ENCODE results near the gene CD4.

Gene CD4

DNA sequence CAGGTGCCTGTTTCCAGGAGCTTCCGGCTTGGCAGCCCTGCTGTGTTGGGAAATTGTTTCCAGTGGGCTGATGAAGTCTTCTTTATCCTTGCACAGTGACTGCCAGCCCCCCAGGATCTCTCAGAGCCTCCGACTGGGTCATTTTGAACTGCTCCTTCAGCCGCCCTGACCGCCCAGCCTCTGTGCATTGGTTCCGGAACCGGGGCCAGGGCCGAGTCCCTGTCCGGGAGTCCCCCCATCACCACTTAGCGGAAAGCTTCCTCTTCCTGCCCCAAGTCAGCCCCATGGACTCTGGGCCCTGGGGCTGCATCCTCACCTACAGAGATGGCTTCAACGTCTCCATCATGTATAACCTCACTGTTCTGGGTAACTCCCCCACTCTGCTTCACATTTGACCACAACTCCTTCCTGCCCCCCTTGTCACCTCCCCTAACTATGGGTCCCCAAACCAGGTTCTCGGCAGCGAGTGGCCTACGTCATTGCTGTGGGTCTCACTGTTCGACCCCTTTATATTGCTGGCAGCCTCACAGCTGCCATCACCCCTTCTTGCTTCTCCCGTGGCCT is 14.7 kb upstream of the CD4 start:
- Histone ChIP-seq H3K27ac (peak overlapping the region in 8 of 21 experiments; percentile 18 to 86 (median 60)), H3K4me3 (peak overlapping the region in 1 of 7 experiments; percentile 27)

DNA sequence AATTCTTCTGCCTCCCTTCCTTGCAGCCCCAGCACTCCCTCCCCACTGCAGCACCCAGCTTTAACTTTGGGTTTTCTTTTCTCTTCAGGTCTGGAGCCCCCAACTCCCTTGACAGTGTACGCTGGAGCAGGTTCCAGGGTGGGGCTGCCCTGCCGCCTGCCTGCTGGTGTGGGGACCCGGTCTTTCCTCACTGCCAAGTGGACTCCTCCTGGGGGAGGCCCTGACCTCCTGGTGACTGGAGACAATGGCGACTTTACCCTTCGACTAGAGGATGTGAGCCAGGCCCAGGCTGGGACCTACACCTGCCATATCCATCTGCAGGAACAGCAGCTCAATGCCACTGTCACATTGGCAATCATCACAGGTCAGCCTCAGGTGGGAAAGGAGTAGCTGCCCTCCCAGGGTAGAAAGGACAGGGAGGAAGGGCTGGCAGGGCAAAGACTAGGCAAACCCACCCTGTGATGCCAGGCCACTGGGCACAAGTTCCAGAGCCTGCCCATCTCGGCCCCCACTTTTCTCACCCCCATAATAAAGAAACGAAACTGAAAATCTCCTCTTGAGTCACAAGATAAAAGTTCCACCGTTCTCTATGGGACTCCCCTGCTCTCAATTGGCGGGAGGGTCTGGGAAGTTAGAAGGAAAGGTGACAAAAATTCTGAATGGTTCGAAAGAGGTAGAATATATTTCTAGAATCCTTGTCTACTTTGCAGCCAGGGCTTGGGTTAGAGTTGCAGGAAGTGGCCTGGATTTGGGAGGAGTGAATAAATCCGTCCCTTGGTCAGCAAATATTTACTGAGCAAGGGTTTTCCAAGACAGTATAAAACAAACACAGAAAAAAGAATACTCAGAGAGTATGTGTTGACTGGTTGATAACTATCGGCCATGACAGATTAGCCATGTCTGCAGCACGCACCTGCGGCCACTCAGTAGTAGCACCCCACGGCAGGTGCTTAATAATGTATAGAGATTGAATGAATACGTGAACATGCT is 13.8 kb upstream of the CD4 start:
- Histone ChIP-seq H3K27ac (peak overlapping the region in 7 of 21 experiments; percentile 1 to 86 (median 23)), H3K4me3 (peak overlapping the region in 1 of 7 experiments; percentile 6)

DNA sequence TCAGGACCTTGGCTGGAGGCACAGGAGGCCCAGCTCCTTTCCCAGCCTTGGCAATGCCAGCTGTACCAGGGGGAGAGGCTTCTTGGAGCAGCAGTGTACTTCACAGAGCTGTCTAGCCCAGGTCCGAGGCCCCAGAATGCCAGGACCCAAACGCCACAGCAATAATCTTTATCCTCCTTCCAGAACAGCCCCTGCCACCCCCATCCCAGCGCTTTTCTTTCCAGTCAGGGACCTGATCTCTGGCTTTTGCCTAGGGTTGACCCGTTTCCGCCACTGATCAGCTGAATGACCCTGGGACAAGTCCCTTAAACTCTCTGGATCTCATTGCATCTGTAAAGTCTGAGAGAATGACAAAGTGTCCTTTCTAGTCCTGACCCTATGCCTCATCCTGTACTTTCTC is 11.9 kb upstream of the CD4 start:
- no peak overlapping the region for H3K27ac ChIP-seq

DNA sequence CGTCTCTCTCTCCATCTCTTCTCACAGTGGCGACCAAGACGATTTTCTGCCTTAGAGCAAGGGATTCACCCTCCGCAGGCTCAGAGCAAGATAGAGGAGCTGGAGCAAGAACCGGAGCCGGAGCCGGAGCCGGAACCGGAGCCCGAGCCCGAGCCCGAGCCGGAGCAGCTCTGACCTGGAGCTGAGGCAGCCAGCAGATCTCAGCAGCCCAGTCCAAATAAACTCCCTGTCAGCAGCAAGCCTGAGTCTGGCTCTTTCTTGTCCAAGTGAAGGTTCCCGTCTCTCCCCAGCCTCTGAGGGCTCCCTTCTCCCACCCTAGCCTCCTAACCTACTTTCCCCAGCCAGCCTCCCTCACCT is 11.1 kb upstream of the CD4 start:
- Histone ChIP-seq H3K4me3 (peak overlapping the region in 4 of 7 experiments; percentile 13 to 37 (median 30)), H3K27ac (peak overlapping the region in 12 of 21 experiments; percentile 2 to 66 (median 40))

More for the DNA sequence above, 11.9 kb upstream of the CD4 start:
- H3K4me3 ChIP-seq, result no peak overlapping the region

DNA sequence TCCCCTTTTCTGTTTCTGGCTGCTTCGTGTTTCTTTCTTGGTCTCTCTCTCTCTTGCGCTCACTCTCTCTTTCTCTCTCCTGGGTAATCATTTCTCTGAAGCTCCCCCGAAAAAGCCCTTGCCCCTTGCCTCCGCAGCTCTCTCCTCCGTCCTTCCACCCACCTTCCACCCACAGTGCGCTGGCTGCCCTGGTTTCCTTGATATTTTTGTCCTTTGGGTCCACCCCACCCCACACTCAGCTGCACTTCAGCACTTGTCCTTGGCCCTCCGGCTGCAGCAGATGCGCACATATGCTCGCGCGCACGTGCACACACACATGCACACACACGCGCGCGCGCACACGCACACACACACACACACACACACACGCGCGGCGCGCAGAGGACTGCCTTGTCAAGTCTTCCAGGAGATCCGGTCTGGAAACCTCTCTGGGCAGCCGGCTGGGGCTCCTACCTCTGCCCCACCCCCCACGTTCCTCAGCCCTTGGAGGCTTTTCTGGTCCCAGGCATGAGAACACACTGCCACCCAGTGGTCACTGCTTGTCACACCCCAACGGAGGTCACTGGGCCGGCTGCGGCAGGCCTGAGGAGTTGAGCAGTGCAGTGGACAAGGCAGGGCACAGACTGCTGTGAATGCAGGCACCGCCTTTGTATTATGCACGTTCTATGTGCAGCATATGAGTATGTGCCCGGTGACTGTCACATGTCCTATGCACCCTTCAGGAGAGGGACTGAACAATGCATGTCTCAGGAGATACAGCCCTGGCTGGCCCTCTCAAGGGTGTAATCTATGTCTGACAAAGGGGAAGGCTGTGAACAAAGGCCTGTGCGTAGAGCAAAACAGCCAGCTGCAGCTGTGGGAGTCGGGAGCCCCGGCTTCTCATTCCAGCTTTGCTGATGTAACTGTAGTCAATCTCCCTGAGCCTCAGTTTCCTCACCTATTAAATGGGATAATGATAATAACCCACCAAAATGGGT is 10.5 kb upstream of the CD4 start:
- peak overlapping the region in 12 of 21 experiments; percentile 2 to 66 (median 40) for H3K27ac ChIP-seq
- peak overlapping the region; percentile 4 to 37 (median 26) for H3K4me3 ChIP-seq

DNA sequence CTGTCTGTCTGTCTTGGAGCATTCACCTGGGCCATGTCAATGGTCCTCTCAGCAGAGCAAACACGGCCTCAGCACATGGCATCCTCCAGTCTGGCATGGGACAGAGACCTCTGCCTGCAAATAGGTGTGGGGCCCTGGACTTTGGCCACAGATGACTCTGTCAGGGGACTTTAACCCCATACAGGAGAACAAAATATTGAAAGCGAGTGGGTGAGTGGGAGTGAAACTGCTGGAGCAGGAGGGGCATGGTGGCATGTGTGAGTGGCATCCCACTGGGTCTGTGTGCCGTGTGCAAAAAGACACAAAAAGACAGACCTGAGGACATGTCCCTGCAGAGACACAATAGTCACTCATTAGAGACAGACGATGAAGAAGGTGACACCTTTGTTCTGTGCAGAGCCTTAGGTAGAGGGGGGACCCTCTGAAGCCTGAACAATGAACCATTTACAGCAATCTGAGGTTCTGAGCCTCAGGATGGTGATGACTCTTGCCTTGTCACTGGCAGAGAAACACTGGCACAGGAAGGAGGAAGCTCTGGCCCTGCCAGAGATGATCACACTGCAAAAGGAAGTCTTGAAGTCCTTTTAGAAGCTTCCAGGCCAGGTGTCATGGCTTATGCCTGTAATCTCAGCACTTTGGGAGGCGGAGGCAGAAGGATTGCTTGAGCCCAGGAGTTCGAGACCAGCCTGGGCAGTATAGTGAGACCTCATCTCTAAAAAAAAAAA is 9.5 kb upstream of the CD4 start:
- peak overlapping the region in 3 of 21 experiments; percentile 13 to 55 (median 28) for H3K27ac ChIP-seq

DNA sequence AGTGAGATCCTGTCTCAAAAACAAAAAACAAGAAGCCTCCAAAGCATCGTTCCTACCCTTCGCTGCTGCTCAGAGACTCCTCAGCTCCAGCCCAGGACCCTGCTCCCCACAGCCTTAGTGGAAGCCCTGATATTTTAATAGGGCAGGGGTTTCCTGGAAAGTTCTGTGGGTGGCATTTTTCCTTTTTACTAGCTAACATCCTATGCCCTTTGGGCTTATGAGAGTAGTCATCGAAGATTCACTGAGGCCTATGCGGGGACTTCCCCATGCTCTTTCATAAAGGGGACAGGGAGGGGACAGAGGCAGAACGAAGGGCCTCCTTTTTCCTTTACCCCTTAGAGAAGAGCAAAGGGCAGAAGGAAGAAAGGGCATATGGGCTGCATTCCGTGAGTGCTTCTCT is 8.8 kb upstream of the CD4 start:
- Histone ChIP-seq H3K4me3 (no peak overlapping the region), H3K27ac (peak overlapping the region in 2 of 21 experiments; percentile 13 to 55)

More for the DNA sequence above, 9.5 kb upstream of the CD4 start:
- H3K4me3 ChIP-seq, result no peak overlapping the region

DNA sequence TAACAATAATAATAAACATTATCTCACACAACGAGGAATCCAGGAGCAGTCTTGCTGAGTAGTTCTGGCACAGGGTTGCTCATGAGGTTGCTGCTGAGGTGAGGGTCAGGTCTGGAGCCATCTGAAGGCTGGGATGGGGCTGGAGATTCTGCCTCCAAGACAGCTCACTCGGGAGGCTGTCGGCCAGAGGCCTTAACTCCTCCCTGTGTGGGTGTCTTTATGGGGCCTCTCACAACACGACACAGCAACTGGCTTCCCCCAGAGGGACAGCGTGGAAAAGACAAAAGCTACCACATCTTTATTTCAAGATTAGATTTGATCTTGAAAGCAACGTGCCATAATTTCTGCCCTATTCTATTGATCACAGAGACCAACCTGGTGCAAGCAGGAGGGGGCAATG is 7.2 kb upstream of the CD4 start:
- H3K4me3 ChIP-seq, result no peak overlapping the region
- H3K27ac ChIP-seq, result peak overlapping the region in 1 of 21 experiments; percentile 26

DNA sequence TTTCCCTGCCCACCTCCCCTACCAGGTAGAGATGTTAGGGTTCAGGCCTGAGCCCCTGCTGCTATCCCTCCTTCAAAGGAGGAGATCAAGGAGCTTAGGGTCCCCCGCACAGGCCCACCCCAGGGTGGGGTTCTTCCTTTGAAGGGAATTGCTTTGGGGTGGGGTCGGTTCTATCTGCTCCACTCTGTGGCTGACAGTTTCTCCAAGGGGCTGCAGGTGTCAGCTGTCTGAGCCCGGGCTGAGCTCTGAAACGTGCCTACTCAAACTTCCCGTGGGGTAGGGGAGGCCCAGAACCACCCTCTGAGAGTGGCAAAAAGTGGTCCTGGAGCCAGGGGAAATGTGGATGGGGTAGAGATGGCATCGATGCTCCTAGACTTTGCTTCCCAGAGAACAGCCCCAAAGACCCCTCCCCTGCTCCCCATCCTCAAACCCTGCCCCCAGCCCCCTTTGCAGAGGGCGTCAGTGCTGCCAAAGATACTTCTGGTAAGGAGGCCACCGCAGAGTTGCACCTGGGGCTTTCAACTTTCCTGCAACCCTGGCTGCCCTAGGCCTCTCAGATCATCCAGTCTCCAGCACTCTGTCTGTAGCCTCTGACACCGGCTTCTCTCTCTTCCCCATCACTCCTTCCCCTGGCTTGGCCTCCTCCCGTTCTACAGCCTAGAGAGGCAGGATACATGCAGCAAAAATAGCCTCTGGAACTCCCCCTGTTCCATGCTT is 6.3 kb upstream of the CD4 start:
- H3K27ac ChIP-seq, result peak overlapping the region in 1 of 21 experiments; percentile 26
- H3K4me3 ChIP-seq, result no peak overlapping the region

DNA sequence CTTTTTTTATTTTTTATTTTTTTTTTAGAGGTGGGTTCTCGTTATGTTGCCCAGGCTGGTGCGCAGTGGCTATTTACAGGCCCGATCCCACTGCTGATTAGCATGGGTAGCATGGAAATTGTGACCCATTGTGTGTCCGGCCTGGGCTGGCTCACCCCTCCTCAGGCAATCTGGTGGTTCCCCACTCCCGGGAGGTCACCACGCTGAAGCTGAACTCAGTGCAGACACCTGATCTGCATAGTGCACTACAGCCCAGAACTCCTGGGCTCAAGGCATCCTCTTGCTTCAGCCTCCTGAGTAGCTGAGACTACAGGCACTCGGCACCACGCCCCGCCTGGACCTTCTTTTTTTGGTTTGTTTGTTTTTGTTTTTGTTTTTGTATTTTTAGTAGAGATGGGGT is 5.5 kb upstream of the CD4 start:
- Histone ChIP-seq H3K4me3 (no peak overlapping the region), H3K27ac (peak overlapping the region in 1 of 21 experiments; percentile 14)

DNA sequence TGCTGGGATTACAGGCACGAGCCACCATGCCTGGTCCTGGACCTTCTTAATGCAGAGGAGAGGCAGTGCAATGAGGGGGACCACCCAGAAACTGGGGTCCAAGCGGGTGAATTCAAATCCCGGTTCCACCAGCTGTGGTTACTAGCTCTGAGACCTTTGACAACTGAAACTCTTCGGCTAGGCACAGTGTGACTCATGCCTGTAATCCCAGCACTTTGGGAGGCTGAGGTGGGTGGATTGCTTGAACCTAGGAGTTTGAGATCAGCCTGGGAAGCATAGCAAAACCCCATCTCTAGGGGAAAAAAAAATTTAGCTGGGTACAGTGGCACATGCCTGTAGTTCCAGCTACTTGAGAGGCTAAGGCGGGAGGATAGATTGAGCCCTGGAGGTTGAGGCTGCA is 5.0 kb upstream of the CD4 start:
- Histone ChIP-seq H3K27ac (peak overlapping the region in 2 of 21 experiments; percentile 14 to 30), H3K4me3 (no peak overlapping the region)

DNA sequence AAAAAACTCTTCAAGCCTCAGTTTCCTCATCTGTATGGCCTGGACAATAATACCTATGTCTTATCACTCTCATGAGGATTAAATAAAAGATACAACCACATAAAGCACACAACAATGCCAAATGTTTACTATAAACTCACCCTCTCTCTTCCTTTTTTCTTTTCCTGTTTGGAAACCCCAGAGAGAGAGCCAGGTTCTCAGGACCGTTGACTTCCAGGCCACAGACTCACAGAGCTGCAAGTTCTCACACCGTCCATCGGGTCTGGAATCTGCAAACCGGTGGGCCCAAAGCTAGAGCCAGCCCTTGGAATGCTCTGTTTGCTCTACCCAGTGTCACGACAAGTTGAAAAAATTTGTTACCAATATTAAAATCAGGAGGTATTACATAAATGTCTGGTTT is 4.6 kb upstream of the CD4 start:
- Histone ChIP-seq H3K4me3 (no peak overlapping the region), H3K27ac (peak overlapping the region in 2 of 21 experiments; percentile 30 to 51)

DNA sequence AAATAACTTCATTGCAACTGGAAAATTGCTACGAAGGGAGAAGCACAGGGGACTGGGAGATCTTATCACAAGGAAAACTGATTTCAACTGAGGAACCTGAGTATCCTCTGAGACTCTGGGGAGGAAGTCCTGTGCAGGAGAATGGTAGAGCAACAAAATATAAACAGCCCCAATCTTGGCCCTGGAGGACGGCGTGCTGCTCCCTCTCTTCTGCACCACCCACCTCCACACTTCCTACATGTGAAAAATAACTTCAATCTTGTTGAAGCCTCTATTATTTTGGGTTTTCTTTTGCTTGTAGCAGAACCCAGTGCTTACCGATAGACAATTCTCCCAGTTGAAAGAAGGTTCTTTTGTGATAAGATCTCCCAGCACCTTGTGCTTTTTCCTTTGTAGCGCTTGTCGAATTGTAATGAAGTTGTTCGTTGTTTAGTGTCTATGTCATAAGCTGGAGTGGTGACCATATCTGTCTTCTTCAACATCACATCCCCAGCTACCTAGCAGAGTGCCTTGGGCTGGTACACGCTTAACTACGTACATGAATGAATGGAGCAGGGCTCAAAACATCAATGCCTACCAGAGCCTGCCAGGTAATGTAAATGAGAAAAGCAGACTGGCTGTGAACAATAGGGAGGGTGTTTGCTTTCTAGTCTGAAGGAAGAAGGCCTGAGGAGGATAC is 2.8 kb upstream of the CD4 start:
- peak overlapping the region in 5 of 21 experiments; percentile 7 to 72 (median 58) for H3K27ac ChIP-seq
- H3K4me3 ChIP-seq, result no peak overlapping the region

DNA sequence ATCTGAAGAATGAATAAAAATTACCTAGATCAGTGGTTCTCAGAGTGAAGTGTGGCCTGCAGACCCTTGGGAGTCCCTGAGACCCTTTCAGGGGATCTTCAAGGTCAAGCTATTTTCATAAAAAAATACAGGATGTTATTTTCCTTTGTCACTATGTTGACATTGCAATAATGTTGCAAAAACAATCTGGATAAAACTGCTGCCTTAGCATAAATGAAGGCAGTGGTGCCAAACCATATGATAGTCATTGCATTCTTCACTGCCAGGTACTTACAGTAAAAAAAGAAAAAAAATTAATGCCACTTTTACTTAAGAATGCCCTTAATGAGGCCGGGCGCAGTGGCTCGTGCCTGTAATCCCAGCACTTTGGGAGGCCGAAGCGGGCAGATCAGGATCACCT is 2.0 kb upstream of the CD4 start:
- H3K4me3 ChIP-seq, result no peak overlapping the region
- peak overlapping the region in 4 of 21 experiments; percentile 53 to 72 (median 58) for H3K27ac ChIP-seq

DNA sequence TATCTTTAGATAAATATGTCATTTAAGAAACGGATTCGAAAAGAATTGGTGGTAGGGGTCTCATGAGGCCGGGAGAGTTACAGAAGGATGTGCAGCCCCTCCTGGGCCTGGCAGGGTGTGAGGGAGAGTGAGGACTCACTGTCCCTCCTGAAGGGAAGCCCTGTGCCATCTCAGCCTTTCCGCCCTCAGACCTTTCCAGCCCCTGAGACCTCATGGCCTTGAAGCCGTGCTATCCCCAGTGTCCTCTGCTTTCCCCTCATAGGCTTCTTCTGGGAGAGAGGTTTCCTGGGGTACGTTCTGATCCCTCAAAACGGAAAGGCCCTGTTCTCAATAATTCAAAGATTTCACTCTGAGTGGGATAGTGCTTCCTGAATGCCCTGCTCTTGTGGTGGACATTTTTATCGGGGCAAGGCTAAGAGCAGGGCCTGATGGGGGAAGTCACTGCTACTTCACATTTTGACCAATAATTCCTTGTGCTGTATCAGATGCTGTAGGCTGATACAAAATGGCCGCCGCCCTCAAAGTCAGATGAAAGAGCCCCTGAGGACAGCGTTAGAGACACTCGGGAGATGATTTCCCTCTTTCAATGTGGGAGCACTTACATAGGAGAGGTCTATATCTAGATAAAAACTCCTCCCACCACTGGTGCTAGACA is 1.3 kb downstream of the CD4 start:
- Histone ChIP-seq H3K27ac (peak overlapping the region in 16 of 21 experiments; percentile 3 to 93 (median 74)), H3K4me3 (peak overlapping the region; percentile 19 to 48 (median 34))

DNA sequence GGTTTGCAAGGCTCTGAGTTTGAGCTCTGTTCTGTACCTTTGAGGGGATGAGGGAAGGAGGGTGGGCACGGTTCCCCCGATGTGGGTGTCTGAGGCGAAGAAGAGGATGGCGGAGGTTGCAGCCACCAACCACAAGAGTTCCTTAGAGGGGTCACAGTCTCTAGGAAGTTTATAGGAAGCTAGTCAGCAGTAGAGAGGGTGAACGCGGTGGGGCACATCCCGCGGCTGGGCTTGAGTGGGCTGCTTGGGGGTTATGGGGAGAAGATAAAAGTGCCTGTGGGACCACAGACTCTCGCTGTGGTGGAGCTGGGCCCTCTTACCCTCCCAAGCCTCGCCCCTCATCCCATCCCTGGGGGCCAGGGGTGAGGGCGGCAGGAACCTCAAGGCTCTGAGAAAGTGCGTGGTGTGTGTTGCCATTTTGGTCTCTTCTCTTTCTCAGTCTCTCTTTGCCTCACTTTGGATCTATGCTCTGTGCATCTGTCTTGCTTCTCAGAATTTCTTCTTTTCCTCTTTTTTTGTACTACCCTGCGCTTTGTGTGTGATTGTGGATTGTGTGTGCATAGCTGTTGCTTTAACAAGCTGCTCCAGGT is 2.7 kb downstream of the CD4 start:
- Histone ChIP-seq H3K4me3 (peak overlapping the region; percentile 1 to 48 (median 34)), H3K27ac (peak overlapping the region in 20 of 21 experiments; percentile 7 to 93 (median 56))
